ENCODE data around the gene PMS1.

- TF ChIP-seq CTCF (IDR thresholded peaks at IDR 0.05 in 4 of 5, conservative IDR thresholded peaks at IDR 0.05 in 1 of 5), result no peak
- no peak for TF ChIP-seq POLR2A (IDR thresholded peaks at IDR 0.05)
These were observed 132.4 kb downstream of the PMS1 start for GRCh38 chr2:189916651-189917050.
